Activated CD4-positive, alpha-beta memory T cell treated with anti-CD3 and anti-CD28 coated beads for 36 hours (primary cell): ENCODE measurements around the gene TRMT2A. TPM values are rescaled to one million over a fixed set of nuclear protein-coding genes. Genes with fewer than 3 reads are reported as not detected.

Experiments used
- CTCF ChIA-PET: fragments of 350-600 bp; sonication (Branson Sonifier 250); formaldehyde crosslinking; loops from one replicate; lab custom pipeline; 2021; ENCODE audit warnings: antibody characterized with exemption, inconsistent platforms; lab: Charles Lee
- POLR2A ChIA-PET: fragments of 350-600 bp; sonication (Branson Sonifier 250); formaldehyde crosslinking; loops from one replicate; lab custom pipeline; 2021; ENCODE audit warnings: antibody characterized with exemption; lab: Charles Lee
- DNase-seq: peaks from one replicate; pipeline ENCODE4 v3.0.0-alpha.2; 2020
- H3K27ac Mint-ChIP-seq: one replicate; pipeline ENCODE4 v1.8.0; 2021; ENCODE audit warnings: mixed read lengths
- H3K27me3 Mint-ChIP-seq: one replicate; pipeline ENCODE4 v1.8.0; 2021; ENCODE audit warnings: mixed read lengths
- H3K36me3 Mint-ChIP-seq: one replicate; pipeline ENCODE4 v1.8.0; 2021; ENCODE audit warnings: mixed read lengths
- H3K4me1 Mint-ChIP-seq: one replicate; pipeline ENCODE4 v1.8.0; 2021; ENCODE audit warnings: low read depth, mixed read lengths
- H3K4me3 Mint-ChIP-seq: one replicate; pipeline ENCODE4 v1.8.0; 2021; ENCODE audit warnings: mild to moderate bottlenecking, mixed read lengths
- H3K9me3 Mint-ChIP-seq: one replicate; pipeline ENCODE4 v1.8.0; 2021; ENCODE audit warnings: mixed read lengths
- intact Hi-C: fragments of 100-400 bp; cut with micrococcal nuclease; formaldehyde crosslinking; loops from one replicate; pipeline ENCODE4 v1.15.1; 2023
- total RNA-seq, 2 experiments: library from RNA; stranded (reverse); gene quantifications; one replicate each; pipeline ENCODE4 v1.2.3, GENCODE V29; 2021

Gene TRMT2A
- total RNA-seq, 2 experiments from 2014 or later, result 70.6 to 75.8 TPM

DNA sequence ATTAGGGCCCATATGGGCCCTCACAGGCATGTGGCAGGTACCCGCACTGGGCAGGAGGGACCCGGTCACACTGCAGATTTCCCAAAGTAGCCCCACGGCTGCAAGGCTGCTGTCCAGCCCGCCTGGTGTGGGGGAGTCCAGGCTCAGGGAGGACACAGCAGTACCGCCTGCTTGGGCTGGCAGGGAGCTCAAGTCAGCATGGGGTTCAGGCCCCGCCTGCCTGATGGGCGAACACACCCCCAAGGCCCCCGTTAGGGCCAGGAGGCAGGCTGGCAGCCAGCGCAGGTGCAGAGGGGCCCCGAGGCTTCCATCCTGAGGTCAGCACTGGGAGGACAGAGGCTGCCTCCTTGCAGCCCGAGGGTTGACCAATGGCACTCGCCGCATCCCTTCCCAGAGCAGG, 20.1 kb upstream of the TRMT2A start:
- Mint-ChIP-seq H3K27ac (no peak overlapping the region), H3K9me3 (no peaks in the 10 kb centered on the region), H3K36me3 (no peaks in the 10 kb centered on the region), H3K27me3 (no peaks in the 10 kb centered on the region), H3K4me3 (no peak overlapping the region), H3K4me1 (peaks cover 29% of the 10 kb centered on the region)
- no peak for DNase-seq
- ChIA-PET CTCF (no interaction called here), POLR2A (no interaction called here)
- intact Hi-C loops, result no loop called here

DNA sequence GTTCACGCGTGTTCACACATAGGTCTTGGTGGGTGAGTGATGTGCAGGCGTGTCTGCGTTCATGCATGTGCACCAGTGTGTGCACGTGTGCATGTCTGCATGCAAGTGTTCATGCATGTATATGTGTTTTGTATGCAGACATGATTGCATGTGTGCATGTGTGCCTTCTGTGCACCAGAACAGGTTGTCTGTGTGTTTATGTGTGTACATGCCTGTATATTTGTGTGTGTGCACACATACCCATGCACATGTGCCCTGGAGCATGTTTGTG, 19.5 kb upstream of the TRMT2A start:
- Mint-ChIP-seq H3K9me3 (no peaks in the 10 kb centered on the region), H3K27me3 (no peaks in the 10 kb centered on the region), H3K27ac (no peak overlapping the region), H3K4me1 (peaks cover 29% of the 10 kb centered on the region), H3K36me3 (no peaks in the 10 kb centered on the region), H3K4me3 (no peak overlapping the region)
- intact Hi-C loops, result no loop called here
- ChIA-PET POLR2A (no interaction called here), CTCF (no interaction called here)
- DNase-seq, result no peak

GRCh38 chr22:20135806-20136602, 19.0 kb upstream of the TRMT2A start:
- CTCF ChIA-PET, result no interaction called here

GRCh38 chr22:20135265-20135664, 18.2 kb upstream of the TRMT2A start:
- POLR2A ChIA-PET, result no interaction called here
- peaks cover 29% of the 10 kb centered on the region for H3K4me1 Mint-ChIP-seq

More at GRCh38 chr22:20135806-20136602, 19.0 kb upstream of the TRMT2A start:
- no peaks in the 10 kb centered on the region for H3K36me3 Mint-ChIP-seq
- H3K4me1 Mint-ChIP-seq, result peaks cover 29% of the 10 kb centered on the region
- H3K27ac Mint-ChIP-seq, result no peak overlapping the region
- H3K27me3 Mint-ChIP-seq, result no peaks in the 10 kb centered on the region
- H3K9me3 Mint-ChIP-seq, result no peaks in the 10 kb centered on the region
- no peak for DNase-seq
- no peak overlapping the region for H3K4me3 Mint-ChIP-seq
- POLR2A ChIA-PET, result no interaction called here
- intact Hi-C loops, result no loop called here

GRCh38 chr22:20133930-20134549, 17.0 kb upstream of the TRMT2A start:
- Mint-ChIP-seq H3K27me3 (no peaks in the 10 kb centered on the region), H3K9me3 (no peaks in the 10 kb centered on the region), H3K4me1 (peaks cover 35% of the 10 kb centered on the region), H3K36me3 (no peaks in the 10 kb centered on the region), H3K27ac (no peak overlapping the region), H3K4me3 (peak overlapping the region; percentile 53)
- intact Hi-C loops, result no loop called here
- ChIA-PET POLR2A (no interaction called here), CTCF (no interaction called here)
- no peak for DNase-seq

More at GRCh38 chr22:20135265-20135664, 18.2 kb upstream of the TRMT2A start:
- H3K27me3 Mint-ChIP-seq, result no peaks in the 10 kb centered on the region
- no peak for DNase-seq
- no peaks in the 10 kb centered on the region for H3K9me3 Mint-ChIP-seq
- CTCF ChIA-PET, result no interaction called here
- H3K4me3 Mint-ChIP-seq, result no peak overlapping the region
- intact Hi-C loops, result no loop called here
- H3K36me3 Mint-ChIP-seq, result no peaks in the 10 kb centered on the region
- H3K27ac Mint-ChIP-seq, result no peak overlapping the region

- H3K27me3 Mint-ChIP-seq, result no peaks in the 10 kb centered on the region
- ChIA-PET CTCF (no interaction called here), POLR2A (no interaction called here)
- H3K4me1 Mint-ChIP-seq, result peaks cover 37% of the 10 kb centered on the region
- intact Hi-C loops, result no loop called here
- no peak for DNase-seq
- no peaks in the 10 kb centered on the region for H3K9me3 Mint-ChIP-seq
- H3K27ac Mint-ChIP-seq, result no peak overlapping the region
- H3K4me3 Mint-ChIP-seq, result peak overlapping the region; percentile 72
- H3K36me3 Mint-ChIP-seq, result no peaks in the 10 kb centered on the region
These were observed 15.7 kb upstream of the TRMT2A start for GRCh38 chr22:20132686-20133246.

DNA sequence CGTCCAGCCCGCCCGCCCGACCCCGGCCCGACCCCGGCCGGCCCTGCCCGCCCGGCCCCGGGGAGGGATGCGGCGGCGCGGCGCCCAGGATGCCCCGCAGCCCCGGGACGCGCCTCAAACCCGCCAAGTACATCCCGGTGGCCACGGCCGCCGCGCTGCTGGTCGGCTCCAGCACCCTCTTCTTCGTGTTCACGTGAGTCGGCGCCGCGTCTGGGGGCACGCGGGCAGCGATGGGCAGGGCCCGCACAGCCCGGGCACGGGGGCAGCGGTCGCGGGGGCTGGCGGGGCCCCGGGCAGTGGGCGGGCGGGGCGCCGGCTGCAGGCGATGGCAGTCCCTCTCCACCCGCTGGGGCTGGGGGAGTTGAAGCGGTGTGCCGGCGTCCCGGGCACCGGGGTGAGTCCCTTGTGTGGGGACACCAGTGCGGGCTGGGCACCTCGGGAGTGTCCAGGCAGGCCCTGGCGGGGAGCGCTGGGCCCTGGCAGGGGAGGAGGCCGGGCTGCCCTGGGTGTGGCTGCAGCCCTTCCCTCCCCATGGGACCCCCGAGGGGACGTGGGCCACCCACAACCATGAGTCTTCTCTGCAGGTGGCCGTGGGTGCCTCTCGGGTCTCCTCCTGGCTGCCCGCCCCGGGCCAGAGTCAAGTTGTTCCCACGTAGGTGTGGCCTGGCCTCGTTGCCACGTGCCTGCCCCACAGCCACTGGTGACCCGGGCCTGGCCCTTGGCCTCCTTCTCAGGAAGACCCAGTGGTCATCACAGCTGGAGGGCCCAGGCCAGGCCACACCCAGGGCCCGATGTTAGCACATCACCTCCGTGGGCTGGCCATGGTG, 15.0 kb upstream of the TRMT2A start:
- Mint-ChIP-seq H3K36me3 (peaks cover 4% of the 10 kb centered on the region), H3K27ac (no peak overlapping the region), H3K4me3 (peak overlapping the region; percentile 72), H3K9me3 (no peaks in the 10 kb centered on the region), H3K27me3 (no peaks in the 10 kb centered on the region), H3K4me1 (peaks cover 37% of the 10 kb centered on the region)
- intact Hi-C loops, result loop anchor here (1.0 kb wide), 1 partner anchor 15 kb away; the partner anchor contains the start of gene TRMT2A
- POLR2A ChIA-PET, result no interaction called here
- peak; percentile 20 for DNase-seq
- CTCF ChIA-PET, result no interaction called here

DNA sequence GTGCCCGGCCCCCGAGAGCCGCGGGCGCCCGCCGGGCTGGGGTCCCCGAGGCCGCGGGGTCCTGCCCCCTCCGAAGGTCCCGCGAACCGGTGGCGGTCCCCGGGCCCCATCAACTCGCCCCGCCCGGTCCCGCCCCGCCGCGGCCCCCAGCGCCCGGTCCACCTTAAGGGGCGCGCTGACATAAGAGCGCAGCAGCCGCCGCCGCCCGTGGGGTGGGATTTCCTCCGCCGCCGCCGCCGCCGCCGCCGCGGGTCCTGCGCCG, 14.5 kb upstream of the TRMT2A start, which contains the start of gene ZDHHC8:
Gene ZDHHC8 (plus strand): TSS at position 208 of the 262 bp plus-strand sequence. CDS start 144 bp downstream, outside the sequence.
- peak within 1 kb of the TSS; percentile 72 for H3K4me3 Mint-ChIP-seq

DNA sequence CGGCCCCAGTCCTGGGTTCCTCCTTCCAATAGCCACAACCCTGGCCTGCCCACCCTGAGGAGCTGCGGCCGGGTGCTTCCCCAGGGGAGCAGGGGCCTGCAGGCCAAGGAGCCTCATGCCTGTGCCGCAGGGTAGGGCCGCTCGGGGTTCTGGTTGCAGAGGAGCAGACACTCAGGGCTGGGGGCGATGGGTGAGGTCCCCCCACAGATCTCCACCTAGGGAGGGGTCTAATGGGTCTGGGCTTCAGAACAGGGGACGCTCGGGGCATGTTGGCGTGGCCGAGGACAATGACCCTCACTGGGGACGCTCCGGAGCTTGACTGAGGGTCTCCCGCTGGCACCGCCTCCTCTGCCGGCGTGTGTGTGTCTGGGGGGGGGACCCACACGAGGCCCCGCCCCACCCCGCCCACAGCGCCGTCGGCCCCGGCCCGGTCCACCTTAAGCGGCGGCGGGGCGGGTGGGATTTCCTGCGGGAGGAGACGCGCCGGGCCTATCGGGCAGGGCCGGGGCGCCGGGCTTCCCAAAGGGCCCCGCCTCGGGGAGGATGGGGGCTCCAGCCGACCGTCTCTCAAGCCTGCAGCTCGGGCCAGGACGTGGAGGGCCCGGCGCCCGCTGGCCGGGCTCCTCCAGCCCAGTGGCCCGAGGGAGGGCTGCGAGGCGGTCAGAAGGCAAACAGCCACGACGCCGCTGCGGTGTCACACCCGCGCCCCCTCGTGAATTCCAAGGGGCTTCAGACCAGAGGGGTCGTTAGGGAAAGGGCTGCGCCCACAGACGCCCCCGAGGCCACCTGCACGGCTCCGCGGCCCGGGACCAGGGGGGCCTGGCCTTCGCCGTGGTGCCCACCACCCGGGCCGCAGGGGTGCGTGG, 13.9 kb upstream of the TRMT2A start:
- H3K27me3 Mint-ChIP-seq, result no peaks in the 10 kb centered on the region
- H3K9me3 Mint-ChIP-seq, result no peaks in the 10 kb centered on the region
- intact Hi-C loops, result loop anchor here (1.0 kb wide), 1 partner anchor 14 kb away; the partner anchor contains the start of gene TRMT2A
- ChIA-PET CTCF (interaction anchor here (1.1 to 3.8 kb wide), 2 partner anchors 9 to 160 kb away, joined by 3 to 25 read pairs; no protein-coding TSS in a partner anchor), POLR2A (interaction anchor here (0.8 to 2.8 kb wide), 3 partner anchors 9 to 13 kb away, joined by 3 to 17 read pairs (median 6); partner anchors contain the start of gene TRMT2A)
- peaks cover 32% of the 10 kb centered on the region for H3K4me1 Mint-ChIP-seq
- DNase-seq, result peak; percentile 75
- H3K4me3 Mint-ChIP-seq, result peak overlapping the region; percentile 45
- H3K36me3 Mint-ChIP-seq, result peaks cover 8% of the 10 kb centered on the region
- no peak overlapping the region for H3K27ac Mint-ChIP-seq

More for the DNA sequence above, 14.5 kb upstream of the TRMT2A start, which contains the start of gene ZDHHC8:
- peaks cover 4% of the 10 kb centered on the region for H3K36me3 Mint-ChIP-seq
- CTCF ChIA-PET, result no interaction called here
- POLR2A ChIA-PET, result no interaction called here
- no peaks in the 10 kb centered on the region for H3K27me3 Mint-ChIP-seq
- intact Hi-C loops, result loop anchor here (1.0 kb wide), 1 partner anchor 14 kb away; the partner anchor contains the start of gene TRMT2A
- H3K4me1 Mint-ChIP-seq, result peaks cover 35% of the 10 kb centered on the region
- no peak within 1 kb of the TSS for H3K27ac Mint-ChIP-seq
- H3K9me3 Mint-ChIP-seq, result no peaks in the 10 kb centered on the region
- peak; percentile 45 for DNase-seq

DNA sequence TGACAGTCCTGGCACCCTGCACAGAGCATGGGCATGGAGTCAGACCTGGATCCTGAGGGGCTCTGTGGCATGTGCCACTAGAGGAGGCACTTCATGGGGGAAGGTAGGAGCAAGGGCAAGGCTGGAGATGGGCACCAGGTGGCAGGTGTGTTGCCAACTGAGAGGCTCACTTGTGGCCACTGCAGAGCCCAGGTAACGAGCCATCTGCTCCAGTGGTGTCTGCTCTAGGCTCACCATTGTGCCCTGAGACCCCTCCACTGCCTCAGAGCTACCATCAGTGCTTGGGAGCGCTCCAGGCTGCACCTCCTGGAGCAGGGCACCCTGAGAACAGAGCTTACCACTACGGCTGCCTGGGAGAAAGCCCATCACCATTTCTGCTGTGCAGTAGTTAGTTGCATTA, 13.3 kb upstream of the TRMT2A start:
- H3K4me1 Mint-ChIP-seq, result peaks cover 30% of the 10 kb centered on the region
- no peak overlapping the region for H3K27ac Mint-ChIP-seq
- ChIA-PET CTCF (interaction anchor here (1.0 to 3.8 kb wide), 4 partner anchors 9 to 159 kb away, joined by 3 to 25 read pairs (median 8); no protein-coding TSS in a partner anchor), POLR2A (interaction anchor here (0.8 to 2.8 kb wide), 3 partner anchors 8 to 12 kb away, joined by 3 to 17 read pairs (median 6); partner anchors contain the start of gene TRMT2A)
- peak overlapping the region; percentile 45 for H3K4me3 Mint-ChIP-seq
- H3K9me3 Mint-ChIP-seq, result no peaks in the 10 kb centered on the region
- intact Hi-C loops, result no loop called here
- DNase-seq, result peak; percentile 33
- no peaks in the 10 kb centered on the region for H3K27me3 Mint-ChIP-seq
- H3K36me3 Mint-ChIP-seq, result peaks cover 11% of the 10 kb centered on the region

GRCh38 chr22:20129747-20130014, 12.7 kb upstream of the TRMT2A start:
- Mint-ChIP-seq H3K27me3 (no peaks in the 10 kb centered on the region), H3K27ac (peak overlapping the region; percentile 81), H3K36me3 (peaks cover 16% of the 10 kb centered on the region), H3K9me3 (no peaks in the 10 kb centered on the region), H3K4me1 (peaks cover 30% of the 10 kb centered on the region), H3K4me3 (no peak overlapping the region)
- intact Hi-C loops, result loop anchor here (1.0 kb wide), 2 partner anchors 159 to 167 kb away; no protein-coding TSS in a partner anchor
- no peak for DNase-seq
- ChIA-PET CTCF (interaction anchor here (0.5 to 3.8 kb wide), 14 partner anchors 10 to 182 kb away, joined by 3 to 25 read pairs (median 3); partner anchors contain the start of gene TRMT2A), POLR2A (interaction anchor here (1.2 to 2.8 kb wide), 2 partner anchors 12 to 14 kb away, joined by 3 to 17 read pairs; partner anchors contain the start of genes RANBP1 and TRMT2A)
